Measurements from ENCODE around the gene CARMIL1. TPM values are rescaled to one million over a fixed set of nuclear protein-coding genes. Genes with fewer than 3 reads are reported as not detected.

CARMIL1 gene
- total RNA-seq, 1 donor from 2014 or later = 19.1 TPM

- H3K4me2 ChIP-seq (ENCODE audit: low read length) = no peak overlapping the region
These were observed 36.3 kb downstream of the CARMIL1 start for GRCh38 chr6:25315194-25316177.

DNA sequence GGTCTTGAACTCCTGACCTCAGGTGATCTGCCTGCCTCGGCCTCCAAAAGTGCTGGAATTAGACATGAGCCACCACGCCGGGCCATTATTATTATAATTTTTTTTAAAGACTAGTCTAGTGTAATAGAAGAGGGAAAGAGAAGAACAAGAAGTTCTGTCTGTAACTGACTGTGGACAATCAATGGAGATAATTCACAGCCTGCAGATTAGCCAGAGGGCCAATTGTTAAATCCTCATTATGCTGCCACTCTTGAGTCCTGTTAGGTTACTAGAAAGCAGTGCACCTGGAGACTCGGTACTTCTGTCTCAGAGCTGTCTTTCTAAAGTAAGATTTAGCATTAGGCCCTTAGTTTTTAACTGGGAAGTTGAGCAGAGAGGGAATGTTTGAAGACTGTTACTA is 37.5 kb downstream of the CARMIL1 start:
- Mint-ChIP-seq H3K27me3 (ENCODE audit: low read depth, unreplicated experiment) (no peaks in the 10 kb centered on the region), H3K9me3 (ENCODE audit: unreplicated experiment) (no peaks in the 10 kb centered on the region), H3K36me3 (ENCODE audit: low read depth, unreplicated experiment) (no peaks in the 10 kb centered on the region), H3K27ac (ENCODE audit: unreplicated experiment) (no peak overlapping the region), H3K4me1 (ENCODE audit: low read depth, unreplicated experiment) (peaks cover 40% of the 10 kb centered on the region), H3K4me3 (ENCODE audit: unreplicated experiment) (no peak overlapping the region)
- Histone ChIP-seq H3K4me2 (ENCODE audit: low read length) (no peak overlapping the region), H2AFZ (ENCODE audit: low read depth, low read length) (no peak overlapping the region), H3K79me2 (ENCODE audit: insufficient read depth, low read length) (no peaks in the 10 kb centered on the region), H3K27ac (ENCODE audit: low read depth, low read length) (no peak overlapping the region), H3K9ac (ENCODE audit: low read length) (no peak overlapping the region), H4K20me1 (ENCODE audit: insufficient read depth, low read length) (no peaks in the 10 kb centered on the region), H3K4me1 (ENCODE audit: insufficient read depth, low read length) (peaks cover 8% of the 10 kb centered on the region), H3K9me3 (ENCODE audit: insufficient read depth, low read depth, low read length) (no peaks in the 10 kb centered on the region), H3K27me3 (ENCODE audit: insufficient read depth, low read length) (no peaks in the 10 kb centered on the region), H3K36me3 (ENCODE audit: insufficient read depth, low read length) (no peaks in the 10 kb centered on the region), H3K4me3 (ENCODE audit: insufficient read depth, low read depth, low read length) (no peak overlapping the region)
- no peak for DNase-seq (ENCODE audit: low read depth)
- FAIRE-seq = no peak
- TF ChIP-seq EZH2 (IDR thresholded peaks at IDR 0.05; ENCODE audit: insufficient read depth, low read length) = no peak
- TF ChIP-seq CTCF (IDR thresholded peaks at IDR 0.05; ENCODE audit: insufficient read depth, low read depth, low read length) = no peak

More at GRCh38 chr6:25315194-25316177, 36.3 kb downstream of the CARMIL1 start:
- H3K27me3 ChIP-seq (ENCODE audit: insufficient read depth, low read length) = no peaks in the 10 kb centered on the region
- no peaks in the 10 kb centered on the region for H3K9me3 ChIP-seq (ENCODE audit: insufficient read depth, low read depth, low read length)
- no peak overlapping the region for H3K27ac ChIP-seq (ENCODE audit: low read depth, low read length)
- FAIRE-seq (no peak), DNase-seq (ENCODE audit: low read depth) (no peak)
- H3K79me2 ChIP-seq (ENCODE audit: insufficient read depth, low read length) = no peaks in the 10 kb centered on the region
- no peaks in the 10 kb centered on the region for H3K36me3 Mint-ChIP-seq (ENCODE audit: low read depth, unreplicated experiment)
- no peaks in the 10 kb centered on the region for H3K27me3 Mint-ChIP-seq (ENCODE audit: low read depth, unreplicated experiment)
- H3K9ac ChIP-seq (ENCODE audit: low read length) = no peak overlapping the region
- peaks cover 8% of the 10 kb centered on the region for H3K4me1 ChIP-seq (ENCODE audit: insufficient read depth, low read length)
- no peak overlapping the region for H2AFZ ChIP-seq (ENCODE audit: low read depth, low read length)
- peak overlapping the region; percentile 14 for H3K27ac Mint-ChIP-seq (ENCODE audit: unreplicated experiment)
- H3K4me3 ChIP-seq (ENCODE audit: insufficient read depth, low read depth, low read length) = no peak overlapping the region
- H3K36me3 ChIP-seq (ENCODE audit: insufficient read depth, low read length) = no peaks in the 10 kb centered on the region
- no peaks in the 10 kb centered on the region for H4K20me1 ChIP-seq (ENCODE audit: insufficient read depth, low read length)
- TF ChIP-seq EZH2 (IDR thresholded peaks at IDR 0.05; ENCODE audit: insufficient read depth, low read length) = no peak
- TF ChIP-seq CTCF (IDR thresholded peaks at IDR 0.05; ENCODE audit: insufficient read depth, low read depth, low read length) = no peak
- peaks cover 40% of the 10 kb centered on the region for H3K4me1 Mint-ChIP-seq (ENCODE audit: low read depth, unreplicated experiment)
- no peak overlapping the region for H3K4me3 Mint-ChIP-seq (ENCODE audit: unreplicated experiment)
- H3K9me3 Mint-ChIP-seq (ENCODE audit: unreplicated experiment) = no peaks in the 10 kb centered on the region

GRCh38 chr6:25318589-25318988 is 39.4 kb downstream of the CARMIL1 start:
- Histone ChIP-seq H4K20me1 (ENCODE audit: insufficient read depth, low read length) (no peaks in the 10 kb centered on the region), H3K9me3 (ENCODE audit: insufficient read depth, low read depth, low read length) (no peaks in the 10 kb centered on the region), H3K4me3 (ENCODE audit: insufficient read depth, low read depth, low read length) (no peak overlapping the region), H3K4me1 (ENCODE audit: insufficient read depth, low read length) (no peaks in the 10 kb centered on the region), H3K27ac (ENCODE audit: low read depth, low read length) (no peak overlapping the region), H3K79me2 (ENCODE audit: insufficient read depth, low read length) (no peaks in the 10 kb centered on the region), H3K36me3 (ENCODE audit: insufficient read depth, low read length) (no peaks in the 10 kb centered on the region), H2AFZ (ENCODE audit: low read depth, low read length) (no peak overlapping the region), H3K9ac (ENCODE audit: low read length) (no peak overlapping the region), H3K4me2 (ENCODE audit: low read length) (no peak overlapping the region), H3K27me3 (ENCODE audit: insufficient read depth, low read length) (no peaks in the 10 kb centered on the region)
- TF ChIP-seq EZH2 (IDR thresholded peaks at IDR 0.05; ENCODE audit: insufficient read depth, low read length) (no peak), CTCF (IDR thresholded peaks at IDR 0.05; ENCODE audit: insufficient read depth, low read depth, low read length) (no peak)
- H3K27me3 Mint-ChIP-seq (ENCODE audit: low read depth, unreplicated experiment) = no peaks in the 10 kb centered on the region
- FAIRE-seq = no peak
- no peak overlapping the region for H3K4me3 Mint-ChIP-seq (ENCODE audit: unreplicated experiment)
- H3K27ac Mint-ChIP-seq (ENCODE audit: unreplicated experiment) = no peak overlapping the region
- peaks cover 25% of the 10 kb centered on the region for H3K4me1 Mint-ChIP-seq (ENCODE audit: low read depth, unreplicated experiment)
- H3K9me3 Mint-ChIP-seq (ENCODE audit: unreplicated experiment) = no peaks in the 10 kb centered on the region
- no peaks in the 10 kb centered on the region for H3K36me3 Mint-ChIP-seq (ENCODE audit: low read depth, unreplicated experiment)
- no peak for DNase-seq (ENCODE audit: low read depth)

All from astrocyte (in vitro differentiated cells and primary cell).